Measurements from ENCODE around the gene RAMP1.

DNA sequence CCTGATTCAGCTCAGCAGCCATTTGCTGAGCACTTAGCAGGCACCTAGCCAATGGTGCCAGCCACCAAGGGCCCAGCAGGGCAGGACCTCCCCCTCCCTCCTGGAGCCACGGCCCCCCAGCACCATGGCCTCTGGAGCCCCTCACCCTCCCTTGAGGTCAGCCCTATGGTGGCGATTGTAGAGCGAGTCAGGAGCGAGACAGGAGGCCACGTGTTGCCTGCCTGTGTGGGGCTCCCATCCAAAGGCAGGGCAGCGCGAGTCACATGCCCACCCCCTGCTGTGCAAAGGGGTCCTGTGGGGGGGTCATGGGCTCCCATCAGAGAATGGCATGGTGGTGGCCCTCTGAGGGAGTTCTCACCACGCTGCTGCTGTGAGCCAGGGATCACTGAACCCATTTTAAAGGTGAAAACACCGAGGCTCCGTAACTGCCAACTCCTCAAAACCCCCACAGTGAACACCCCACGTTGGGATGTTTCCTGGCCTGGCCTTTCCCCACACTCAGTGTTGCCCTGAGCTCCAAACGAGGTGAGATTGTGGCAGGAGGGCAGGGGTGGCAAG is 35.6 kb downstream of the RAMP1 start:
- TF ChIP-seq, protein P1, sequence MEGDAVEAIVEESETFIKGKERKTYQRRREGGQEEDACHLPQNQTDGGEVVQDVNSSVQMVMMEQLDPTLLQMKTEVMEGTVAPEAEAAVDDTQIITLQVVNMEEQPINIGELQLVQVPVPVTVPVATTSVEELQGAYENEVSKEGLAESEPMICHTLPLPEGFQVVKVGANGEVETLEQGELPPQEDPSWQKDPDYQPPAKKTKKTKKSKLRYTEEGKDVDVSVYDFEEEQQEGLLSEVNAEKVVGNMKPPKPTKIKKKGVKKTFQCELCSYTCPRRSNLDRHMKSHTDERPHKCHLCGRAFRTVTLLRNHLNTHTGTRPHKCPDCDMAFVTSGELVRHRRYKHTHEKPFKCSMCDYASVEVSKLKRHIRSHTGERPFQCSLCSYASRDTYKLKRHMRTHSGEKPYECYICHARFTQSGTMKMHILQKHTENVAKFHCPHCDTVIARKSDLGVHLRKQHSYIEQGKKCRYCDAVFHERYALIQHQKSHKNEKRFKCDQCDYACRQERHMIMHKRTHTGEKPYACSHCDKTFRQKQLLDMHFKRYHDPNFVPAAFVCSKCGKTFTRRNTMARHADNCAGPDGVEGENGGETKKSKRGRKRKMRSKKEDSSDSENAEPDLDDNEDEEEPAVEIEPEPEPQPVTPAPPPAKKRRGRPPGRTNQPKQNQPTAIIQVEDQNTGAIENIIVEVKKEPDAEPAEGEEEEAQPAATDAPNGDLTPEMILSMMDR (IDR thresholded peaks at IDR 0.05; ENCODE audit: low read depth, low read length): no peak
- TF ChIP-seq, protein P2, sequence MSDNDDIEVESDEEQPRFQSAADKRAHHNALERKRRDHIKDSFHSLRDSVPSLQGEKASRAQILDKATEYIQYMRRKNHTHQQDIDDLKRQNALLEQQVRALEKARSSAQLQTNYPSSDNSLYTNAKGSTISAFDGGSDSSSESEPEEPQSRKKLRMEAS (IDR thresholded peaks at IDR 0.05; ENCODE audit: low read depth, low read length): no peak
- no peak for TF ChIP-seq POLR2A (IDR thresholded peaks at IDR 0.05; ENCODE audit: extremely low read depth, insufficient read length)
- no peak for TF ChIP-seq MYC (IDR thresholded peaks at IDR 0.05; ENCODE audit: low read depth, low read length)

All from NB4 (cell line).